ENCODE measurements around the gene HOXC10. TPM values are rescaled to one million over a fixed set of nuclear protein-coding genes. Genes with fewer than 3 reads are reported as not detected.
A peak's percentile ranks its signal among the peaks of the same experiment; 100 is the strongest.

The HOXC10 gene
- total and polyA plus RNA-seq, 9 donors: 0.15 to 15.4 (median 2.0) TPM; not detected in 2

GRCh38 chr12:54033980-54034784 lies 49.2 kb downstream of the HOXC10 start:
- DNase-seq: peak in 4 of 5 donors; percentile 30 to 71 (median 58)
- Histone ChIP-seq H3K27me3 (no peaks in the 10 kb centered on the region), H3K4me3 (peak overlapping the region; percentile 35), H3K9me3 (no peaks in the 10 kb centered on the region), H3K4me1 (ENCODE audit: insufficient read depth) (peaks cover 24% of the 10 kb centered on the region), H3K27ac (peak overlapping the region in 1 of 2 donors; percentile 44), H3K36me3 (no peaks in the 10 kb centered on the region)
- 32 to 52% (median 40%) methylated on average over 43 to 57 of the region's 57 CpGs for WGBS, 3 donors
- TF ChIP-seq POLR2A (IDR thresholded peaks at IDR 0.05) (no peak), CTCF (IDR thresholded peaks at IDR 0.05) (no peak), EP300 (IDR thresholded peaks at IDR 0.05) (no peak)
- intact Hi-C loops (cut with DNase I): loop anchor here in 3 of 4 donors (2.0 to 10.0 kb wide), 3 partner anchors 91 to 157 kb away; no protein-coding TSS in a partner anchor

DNA sequence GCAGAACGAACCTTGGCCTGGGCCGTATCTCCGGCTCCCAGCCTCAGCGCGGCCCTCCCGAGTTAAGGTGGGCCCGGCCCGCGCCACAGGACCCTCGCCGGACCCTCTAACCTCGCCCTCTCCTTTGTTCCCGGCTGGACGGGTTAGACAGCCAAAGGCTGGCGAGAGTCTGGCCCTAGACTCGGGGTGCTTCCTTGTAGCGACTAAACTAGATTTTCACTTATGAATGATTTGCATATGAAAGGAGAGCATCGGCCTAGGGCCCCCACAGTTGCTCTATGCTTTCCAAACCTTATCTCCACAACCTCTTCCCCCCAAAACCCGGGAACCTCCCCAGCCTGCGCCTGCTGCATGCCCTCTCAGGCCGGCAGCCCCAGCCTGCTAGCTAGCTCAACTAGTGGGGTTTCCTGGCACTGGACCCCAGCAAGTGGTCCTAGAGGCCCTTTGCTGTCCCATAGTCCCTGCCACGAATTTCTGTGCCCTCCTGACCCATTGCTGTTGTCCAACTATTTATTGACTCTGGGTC lies 49.9 kb downstream of the HOXC10 start:
- no peaks in the 10 kb centered on the region for H3K27me3 ChIP-seq
- intact Hi-C loops (cut with DNase I): loop anchor here (5.0 to 10.0 kb wide), 2 partner anchors 90 to 92 kb away; no protein-coding TSS in a partner anchor
- peak in 1 of 5 donors; percentile 33 for DNase-seq
- H3K9me3 ChIP-seq: no peaks in the 10 kb centered on the region
- peak overlapping the region in 1 of 2 donors; percentile 44 for H3K27ac ChIP-seq
- H3K4me1 ChIP-seq (ENCODE audit: insufficient read depth): peaks cover 27% of the 10 kb centered on the region
- TF ChIP-seq POLR2A (IDR thresholded peaks at IDR 0.05): no peak
- TF ChIP-seq CTCF (IDR thresholded peaks at IDR 0.05): no peak
- TF ChIP-seq EP300 (IDR thresholded peaks at IDR 0.05): no peak
- H3K36me3 ChIP-seq: no peaks in the 10 kb centered on the region
- 82 to 89% (median 83%) methylated on average over 22 of the region's 22 CpGs for WGBS, 3 donors
- H3K4me3 ChIP-seq: no peak overlapping the region

GRCh38 chr12:54035568-54036264 lies 50.8 kb downstream of the HOXC10 start:
- no peaks in the 10 kb centered on the region for H3K36me3 ChIP-seq
- H3K4me1 ChIP-seq (ENCODE audit: insufficient read depth): peaks cover 30% of the 10 kb centered on the region
- H3K27me3 ChIP-seq: no peaks in the 10 kb centered on the region
- H3K4me3 ChIP-seq: no peak overlapping the region
- peak in 2 of 5 donors; percentile 23 to 33 for DNase-seq
- no peak overlapping the region for H3K27ac ChIP-seq
- no peaks in the 10 kb centered on the region for H3K9me3 ChIP-seq
- 68 to 73% (median 69%) methylated on average over 6 of the region's 6 CpGs for WGBS, 3 donors
- TF ChIP-seq POLR2A (IDR thresholded peaks at IDR 0.05) (no peak), EP300 (IDR thresholded peaks at IDR 0.05) (no peak), CTCF (IDR thresholded peaks at IDR 0.05) (no peak)
- intact Hi-C loops (cut with DNase I): loop anchor here in 3 of 4 donors (5.0 to 10.0 kb wide), 2 partner anchors 89 to 92 kb away; no protein-coding TSS in a partner anchor

DNA sequence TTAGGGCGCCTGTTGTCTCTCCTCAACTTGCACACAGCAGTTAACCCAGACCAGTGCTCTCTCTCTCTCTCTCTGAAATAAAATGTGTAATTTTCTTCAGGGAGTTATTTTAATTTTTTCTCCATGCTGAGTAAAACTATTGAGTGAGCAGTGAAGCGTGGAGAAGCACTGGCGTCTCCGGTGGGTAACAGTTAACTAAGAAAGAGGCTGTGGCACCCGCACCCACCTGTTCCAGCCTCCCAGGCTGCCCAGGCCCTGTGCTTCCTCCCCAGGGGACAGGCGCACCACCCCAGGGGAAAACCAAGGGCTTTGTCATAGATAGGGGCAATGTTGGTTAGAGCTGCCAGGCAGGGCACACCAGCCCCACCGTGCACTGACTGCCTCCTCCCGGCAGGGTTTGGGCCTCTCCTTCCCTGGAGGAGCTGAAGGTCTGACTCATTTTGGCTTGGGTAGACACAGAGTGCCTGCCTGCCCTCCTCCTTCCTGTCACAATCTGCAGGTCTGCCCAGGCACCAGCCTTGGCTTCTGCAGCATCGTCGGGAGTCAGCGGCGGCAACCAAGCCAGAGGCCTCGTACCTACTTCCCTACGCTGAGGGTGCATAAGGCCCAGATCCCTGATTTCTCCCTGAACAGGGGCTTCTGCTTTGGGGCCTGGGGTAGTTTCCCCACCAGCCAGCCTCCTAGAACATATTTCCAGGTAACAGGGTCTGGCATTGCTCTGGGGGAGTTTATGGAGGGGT lies 51.8 kb downstream of the HOXC10 start:
- no peaks in the 10 kb centered on the region for H3K27me3 ChIP-seq
- no peaks in the 10 kb centered on the region for H3K9me3 ChIP-seq
- peak in 3 of 5 donors; percentile 36 to 56 (median 39) for DNase-seq
- no peaks in the 10 kb centered on the region for H3K36me3 ChIP-seq
- 67 to 81% (median 68%) methylated on average over 14 of the region's 14 CpGs for WGBS, 3 donors
- peaks cover 28% of the 10 kb centered on the region for H3K4me1 ChIP-seq (ENCODE audit: insufficient read depth)
- peak overlapping the region in 1 of 2 donors; percentile 86 for H3K27ac ChIP-seq
- intact Hi-C loops (cut with DNase I): loop anchor here in 3 of 4 donors (5.0 to 10.0 kb wide), 2 partner anchors 88 to 91 kb away; no protein-coding TSS in a partner anchor
- no peak overlapping the region for H3K4me3 ChIP-seq
- no peak for TF ChIP-seq EP300 (IDR thresholded peaks at IDR 0.05)
- TF ChIP-seq POLR2A (IDR thresholded peaks at IDR 0.05): no peak
- TF ChIP-seq CTCF (IDR thresholded peaks at IDR 0.05): no peak

Measured in ovary (tissue), 9 donors.